ENCODE results near the gene MYO1D.

Gene MYO1D

GRCh38 chr17:32567086-32567485, 309.8 kb downstream of the MYO1D start:
- no peak overlapping the region for H3K4me3 ChIP-seq (ENCODE audit: low read depth, low read length)
- no peak for DNase-seq (ENCODE audit: low read depth)
- no peak for TF ChIP-seq CTCF (IDR thresholded peaks at IDR 0.05; ENCODE audit: low read depth, low read length, missing control alignments)

- no peak for DNase-seq (ENCODE audit: low read depth)
- no peak for TF ChIP-seq CTCF (IDR thresholded peaks at IDR 0.05; ENCODE audit: low read depth, low read length, missing control alignments)
- no peak overlapping the region for H3K4me3 ChIP-seq (ENCODE audit: low read depth, low read length)
Observed at GRCh38 chr17:32566303-32566702, 310.6 kb downstream of the MYO1D start.

GRCh38 chr17:32565401-32565800, 311.5 kb downstream of the MYO1D start:
- no peak for TF ChIP-seq CTCF (IDR thresholded peaks at IDR 0.05; ENCODE audit: low read depth, low read length, missing control alignments)
- DNase-seq (ENCODE audit: low read depth) = no peak
- no peak overlapping the region for H3K4me3 ChIP-seq (ENCODE audit: low read depth, low read length)

GRCh38 chr17:32564325-32564724, 312.6 kb downstream of the MYO1D start:
- DNase-seq (ENCODE audit: low read depth) = no peak
- H3K4me3 ChIP-seq (ENCODE audit: low read depth, low read length) = no peak overlapping the region
- TF ChIP-seq CTCF (IDR thresholded peaks at IDR 0.05; ENCODE audit: low read depth, low read length, missing control alignments) = no peak

- TF ChIP-seq CTCF (IDR thresholded peaks at IDR 0.05; ENCODE audit: low read depth, low read length, missing control alignments) = no peak
- H3K4me3 ChIP-seq (ENCODE audit: low read depth, low read length) = no peak overlapping the region
- no peak for DNase-seq (ENCODE audit: low read depth)
Observed at GRCh38 chr17:32563583-32563982, 313.3 kb downstream of the MYO1D start.

GRCh38 chr17:32558997-32559650, 317.8 kb downstream of the MYO1D start:
- H3K4me3 ChIP-seq (ENCODE audit: low read depth, low read length) = no peak overlapping the region
- no peak for TF ChIP-seq CTCF (IDR thresholded peaks at IDR 0.05; ENCODE audit: low read depth, low read length, missing control alignments)
- DNase-seq (ENCODE audit: low read depth) = peak; percentile 93

GRCh38 chr17:32558326-32558955, 318.5 kb downstream of the MYO1D start:
- no peak overlapping the region; the same call in 1 of the 2 replicates for H3K4me3 ChIP-seq (ENCODE audit: low read depth, low read length)
- no peak for TF ChIP-seq CTCF (IDR thresholded peaks at IDR 0.05; ENCODE audit: low read depth, low read length, missing control alignments)
- DNase-seq (ENCODE audit: low read depth) = no peak

All from GM12864 (cell line).